Bronchial smooth muscle cell (primary cell): ENCODE measurements around the gene PPP1R7. TPM values are rescaled to one million over a fixed set of nuclear protein-coding genes. Genes with fewer than 3 reads are reported as not detected.

Source experiments
- total RNA-seq: library from RNA; depleted of rRNA; stranded (reverse); fragments of >200 nt; gene quantifications from 2 replicates; pipeline ENCODE4 v1.2.1, GENCODE V29; 2014

PPP1R7 gene, protein sequence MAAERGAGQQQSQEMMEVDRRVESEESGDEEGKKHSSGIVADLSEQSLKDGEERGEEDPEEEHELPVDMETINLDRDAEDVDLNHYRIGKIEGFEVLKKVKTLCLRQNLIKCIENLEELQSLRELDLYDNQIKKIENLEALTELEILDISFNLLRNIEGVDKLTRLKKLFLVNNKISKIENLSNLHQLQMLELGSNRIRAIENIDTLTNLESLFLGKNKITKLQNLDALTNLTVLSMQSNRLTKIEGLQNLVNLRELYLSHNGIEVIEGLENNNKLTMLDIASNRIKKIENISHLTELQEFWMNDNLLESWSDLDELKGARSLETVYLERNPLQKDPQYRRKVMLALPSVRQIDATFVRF
- total RNA-seq, result 115 and 132 TPM in 2 replicates

DNA sequence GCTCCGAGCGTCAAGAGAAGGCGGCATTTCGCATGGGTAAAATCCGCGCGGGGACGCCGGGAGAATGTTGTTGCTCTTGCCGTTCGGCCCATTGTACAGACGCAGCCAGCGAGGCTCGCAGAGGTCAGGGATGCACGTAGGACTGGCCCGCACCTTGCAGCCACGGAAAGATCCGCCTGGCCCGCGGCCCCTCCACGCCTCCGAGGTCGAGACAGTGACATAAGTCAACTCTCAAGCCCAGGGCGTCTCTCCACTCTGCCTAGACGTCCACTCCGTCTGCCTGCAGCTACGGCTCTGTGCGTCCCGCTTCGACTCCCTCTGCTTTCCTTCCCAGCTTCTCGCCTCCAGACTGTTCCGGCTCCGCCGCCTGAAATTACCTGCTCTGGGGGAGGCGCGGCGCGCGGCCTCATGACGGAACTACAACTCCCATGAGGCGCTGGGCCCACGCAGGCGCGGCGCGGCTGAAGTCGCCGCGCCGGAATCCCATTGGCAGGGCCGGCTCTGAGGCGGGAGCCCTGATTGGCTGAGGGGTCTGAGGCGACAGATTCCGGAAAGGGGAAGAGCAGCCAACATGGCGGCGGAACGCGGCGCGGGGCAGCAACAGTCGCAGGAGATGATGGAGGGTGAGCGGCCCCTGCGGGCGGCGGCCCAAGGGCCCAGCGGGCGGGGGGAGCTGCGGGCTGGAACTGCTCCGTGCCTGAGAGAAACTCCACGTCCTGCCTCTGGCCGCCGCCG lies at the start of gene PPP1R7:
PPP1R7 (plus strand) TSS at position 543 of the 735 bp plus-strand sequence; CDS start at position 572, 29 bp downstream.

DNA sequence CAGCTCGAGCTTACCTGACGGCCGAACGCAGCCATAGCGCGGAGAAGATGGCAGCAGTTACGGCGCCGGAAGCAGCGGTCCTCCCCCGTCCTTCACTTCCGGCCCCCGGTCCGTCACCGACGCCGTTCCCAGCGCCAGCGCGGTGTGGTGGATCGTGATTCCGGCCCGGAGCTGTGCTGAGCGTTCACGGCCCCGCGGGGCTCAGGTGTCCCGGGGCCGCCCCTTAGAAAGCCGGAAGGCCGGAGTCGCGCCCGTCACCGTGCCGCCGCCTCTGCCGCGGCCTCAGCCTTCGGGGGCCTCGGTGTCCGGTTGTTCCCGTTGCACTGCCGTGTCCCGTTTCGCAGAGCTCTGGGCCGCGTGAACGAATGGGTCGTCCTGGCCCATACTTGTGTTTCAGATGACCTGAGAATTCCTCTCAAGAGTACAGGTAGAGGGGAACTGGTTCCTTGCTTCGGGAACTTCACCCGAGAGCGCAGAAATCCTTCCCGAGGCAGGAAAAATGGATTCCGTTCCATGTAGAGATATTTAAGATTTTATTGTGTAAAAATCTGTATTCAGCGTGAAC lies 47.9 kb upstream of the PPP1R7 start, which contains the start of gene MTERF4:
MTERF4 (minus strand) TSS at position 49 of the 565 bp plus-strand sequence; CDS start at position 35, 14 bp downstream.

DNA sequence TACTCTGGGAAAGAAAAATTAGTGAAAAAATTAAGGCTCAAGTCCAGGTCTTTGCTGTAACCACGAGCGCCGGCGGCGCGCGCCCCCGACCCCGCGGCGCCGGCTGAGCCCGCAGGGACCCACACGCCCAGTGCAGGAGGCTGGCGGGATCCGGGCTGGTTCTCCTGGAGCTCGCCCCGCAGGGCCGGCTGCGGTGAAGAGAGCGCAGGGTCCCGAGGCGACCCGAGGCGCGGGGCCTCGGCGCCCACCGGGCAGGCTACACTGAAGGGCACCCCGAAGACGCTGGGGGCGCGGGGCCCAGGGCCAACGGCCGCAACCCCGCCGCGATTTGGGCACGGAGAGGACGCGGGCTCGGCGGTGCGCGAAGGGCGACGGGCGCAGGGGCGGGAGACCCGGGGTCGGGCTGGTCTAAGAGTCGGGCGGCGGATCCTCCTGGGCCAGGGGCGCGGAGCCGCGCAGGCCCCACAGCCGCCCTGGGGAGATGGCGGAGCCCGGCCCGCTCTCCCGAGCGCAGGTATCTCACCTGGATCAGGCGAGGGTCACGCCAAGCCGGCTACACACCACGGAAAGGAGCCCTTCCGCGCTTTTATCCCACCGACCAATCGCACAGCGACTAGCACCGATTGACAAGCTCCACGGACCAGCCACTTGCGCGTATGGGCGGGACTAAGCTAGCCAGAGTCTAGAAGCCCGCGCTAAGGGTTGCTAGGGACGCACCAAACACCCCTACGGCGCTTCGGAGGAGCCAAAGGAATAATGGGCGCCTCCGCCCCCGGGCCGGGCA lies 1.2 kb upstream of the PPP1R7 start, which contains the start of gene PASK:
PASK (minus strand) TSS at position 582 of the 784 bp plus-strand sequence. CDS start 6,440 bp downstream, outside the sequence.

DNA sequence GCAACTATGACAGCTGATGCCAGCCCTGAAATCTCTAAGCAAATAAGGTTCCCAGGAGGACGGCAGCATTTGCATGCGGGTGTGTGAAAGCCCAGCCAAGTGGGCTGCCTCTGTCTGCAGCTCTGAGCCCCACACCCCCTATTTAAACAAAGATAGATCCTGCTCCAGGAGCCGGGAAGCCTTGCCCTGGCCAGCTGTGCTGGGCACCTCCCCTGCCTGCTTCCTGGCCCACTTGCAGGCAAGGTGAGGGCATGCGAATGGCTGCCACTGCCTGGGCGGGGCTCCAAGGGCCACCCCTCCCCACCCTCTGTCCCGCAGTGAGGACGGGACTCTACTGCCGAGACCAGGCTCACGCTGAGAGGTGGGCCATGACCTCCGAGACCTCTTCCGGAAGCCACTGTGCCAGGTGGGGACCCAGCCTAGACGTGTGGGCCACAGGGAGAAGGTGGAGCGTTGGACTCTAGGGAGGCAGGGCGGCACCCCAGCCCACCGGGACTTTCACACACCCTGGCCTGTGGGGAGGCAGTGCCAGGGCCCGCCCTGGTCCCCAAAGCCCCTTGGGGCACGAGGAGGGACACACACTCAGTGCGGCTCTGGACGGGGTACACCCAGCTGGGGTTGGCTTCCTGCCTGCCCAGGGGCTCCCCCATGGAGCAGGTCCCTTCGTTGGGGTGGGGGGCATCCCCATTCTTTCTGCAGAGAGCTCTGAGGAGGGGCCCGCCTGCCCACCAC lies 38.3 kb downstream of the PPP1R7 start, which contains the start of gene ANO7:
ANO7 (plus strand) TSS at position 317 of the 732 bp plus-strand sequence. CDS start 1,387 bp downstream, outside the sequence.

Other genes with a start within 250 kb of the PPP1R7 start
- 0.26 and 0.63 TPM in 2 replicates for gene CROCC2, start 244.1 kb upstream of the PPP1R7 start, total RNA-seq
- 62.7 and 114 TPM in 2 replicates for gene SNED1, start 151.8 kb upstream of the PPP1R7 start, total RNA-seq
- 36.6 and 58.6 TPM in 2 replicates for gene MTERF4, start 48.2 kb upstream of the PPP1R7 start, total RNA-seq
- gene PASK, start 995 bp upstream of the PPP1R7 start, total RNA-seq, result 2.5 and 3.9 TPM in 2 replicates
- gene ANO7, start 38.2 kb downstream of the PPP1R7 start, total RNA-seq, result 0.09 and 0.63 TPM in 2 replicates
- 1,295 and 1,692 TPM in 2 replicates for gene HDLBP, start 165.2 kb downstream of the PPP1R7 start, total RNA-seq
- 405 and 430 TPM in 2 replicates for gene SEPTIN2, start 165.5 kb downstream of the PPP1R7 start, total RNA-seq
- 22.2 and 31.9 TPM in 2 replicates for gene FARP2, start 205.8 kb downstream of the PPP1R7 start, total RNA-seq